ENCODE data around the gene PRSS16.

Gene PRSS16

GRCh38 chr6:27283279-27283678 is 35.8 kb downstream of the PRSS16 start:
- Histone ChIP-seq H3K4me2 (ENCODE audit: insufficient read depth, low read length, poor library complexity, severe bottlenecking) (no peak overlapping the region), H3K4me3 (ENCODE audit: low read length in 2 of 2) (no peak overlapping the region), H3K4me1 (ENCODE audit: control insufficient read depth in 2 of 2, insufficient read depth in 1 of 2, low read depth in 1 of 2, low read length in 2 of 2) (peaks cover 0 to under 1% of the 10 kb centered on the region in 2 donors), H3K14ac (ENCODE audit: low read length) (no peak overlapping the region), H3K27ac (replicated peaks; ENCODE audit: low read length) (no peak overlapping the region), H2BK120ac (ENCODE audit: low read depth, low read length) (no peak overlapping the region), H3K27me3 (ENCODE audit: control insufficient read depth in 3 of 3, insufficient read depth in 3 of 3, low read depth in 1 of 3, low read length in 3 of 3) (peaks cover 0 to 32% (median 22%) of the 10 kb centered on the region in 3 experiments), H2AK5ac (ENCODE audit: low read depth, low read length) (no peak overlapping the region), H3K9ac (ENCODE audit: low read depth, low read length, poor library complexity) (no peak overlapping the region), H3K23ac (ENCODE audit: low read depth, low read length, poor library complexity) (no peak overlapping the region), H3K79me1 (ENCODE audit: low read depth, low read length) (no peaks in the 10 kb centered on the region), H2BK5ac (ENCODE audit: low read length) (no peak overlapping the region), H3K4ac (ENCODE audit: low read length) (no peak overlapping the region), H2BK12ac (ENCODE audit: low read length) (no peak overlapping the region), H2AFZ (ENCODE audit: low read length) (no peak overlapping the region), H3K36me3 (replicated peaks in 1 of 2; ENCODE audit: control insufficient read depth in 2 of 2, insufficient read depth in 2 of 2, low read length in 2 of 2) (no peaks in the 10 kb centered on the region), H2BK15ac (ENCODE audit: low read length) (no peak overlapping the region), H4K91ac (ENCODE audit: low read depth, low read length, poor library complexity) (no peak overlapping the region), H3K9me3 (replicated peaks in 1 of 2; ENCODE audit: control insufficient read depth in 2 of 2, insufficient read depth in 1 of 2, low read depth in 1 of 2, low read length in 2 of 2) (peaks cover 0 to 5% of the 10 kb centered on the region in 2 donors), H3K18ac (ENCODE audit: low read length) (no peak overlapping the region), H4K8ac (ENCODE audit: low read depth, low read length) (no peak overlapping the region)
- DNase-seq (ENCODE audit: low spot score), result no peak
- WGBS, 2 donors (ENCODE audit: extremely low coverage in 2 of 2, insufficient read length in 2 of 2, insufficient replicate concordance in 1 of 2), result no CpG with 5 or more reads among the region's 16 CpGs

- Histone ChIP-seq H4K8ac (ENCODE audit: low read depth, low read length) (no peak overlapping the region), H3K9ac (ENCODE audit: low read depth, low read length, poor library complexity) (no peak overlapping the region), H3K9me3 (replicated peaks in 1 of 2; ENCODE audit: control insufficient read depth in 2 of 2, insufficient read depth in 1 of 2, low read depth in 1 of 2, low read length in 2 of 2) (peaks cover 2 to 5% of the 10 kb centered on the region in 2 donors), H3K23ac (ENCODE audit: low read depth, low read length, poor library complexity) (no peak overlapping the region), H3K4me2 (ENCODE audit: insufficient read depth, low read length, poor library complexity, severe bottlenecking) (no peak overlapping the region), H3K4ac (ENCODE audit: low read length) (no peak overlapping the region), H3K4me1 (ENCODE audit: control insufficient read depth in 2 of 2, insufficient read depth in 1 of 2, low read depth in 1 of 2, low read length in 2 of 2) (peaks cover 0 to 7% of the 10 kb centered on the region in 2 donors), H3K18ac (ENCODE audit: low read length) (no peak overlapping the region), H3K4me3 (ENCODE audit: low read length in 2 of 2) (no peak overlapping the region), H3K36me3 (replicated peaks in 1 of 2; ENCODE audit: control insufficient read depth in 2 of 2, insufficient read depth in 2 of 2, low read length in 2 of 2) (no peaks in the 10 kb centered on the region), H2BK120ac (ENCODE audit: low read depth, low read length) (no peak overlapping the region), H3K79me1 (ENCODE audit: low read depth, low read length) (no peaks in the 10 kb centered on the region), H3K14ac (ENCODE audit: low read length) (no peak overlapping the region), H2BK12ac (ENCODE audit: low read length) (no peak overlapping the region), H2BK15ac (ENCODE audit: low read length) (no peak overlapping the region), H2BK5ac (ENCODE audit: low read length) (no peak overlapping the region), H2AK5ac (ENCODE audit: low read depth, low read length) (no peak overlapping the region), H3K27ac (replicated peaks; ENCODE audit: low read length) (no peak overlapping the region), H3K27me3 (ENCODE audit: control insufficient read depth in 3 of 3, insufficient read depth in 3 of 3, low read depth in 1 of 3, low read length in 3 of 3) (peaks cover 3 to 51% (median 49%) of the 10 kb centered on the region in 3 experiments), H4K91ac (ENCODE audit: low read depth, low read length, poor library complexity) (no peak overlapping the region), H2AFZ (ENCODE audit: low read length) (no peak overlapping the region)
- no peak for DNase-seq (ENCODE audit: low spot score)
- no CpG with 5 or more reads among the region's 2 CpGs for WGBS, 2 donors (ENCODE audit: extremely low coverage in 2 of 2, insufficient read length in 2 of 2, insufficient replicate concordance in 1 of 2)
Observed at GRCh38 chr6:27286141-27286540, 38.6 kb downstream of the PRSS16 start.

GRCh38 chr6:27287751-27288135 is 40.2 kb downstream of the PRSS16 start:
- no peak overlapping the region for H2BK15ac ChIP-seq (ENCODE audit: low read length)
- no peak overlapping the region for H3K14ac ChIP-seq (ENCODE audit: low read length)
- H3K4me2 ChIP-seq (ENCODE audit: insufficient read depth, low read length, poor library complexity, severe bottlenecking), result peak overlapping the region; percentile 52
- H3K23ac ChIP-seq (ENCODE audit: low read depth, low read length, poor library complexity), result no peak overlapping the region
- no peaks in the 10 kb centered on the region for H3K79me1 ChIP-seq (ENCODE audit: low read depth, low read length)
- peak overlapping the region; percentile 18 for H2AFZ ChIP-seq (ENCODE audit: low read length)
- no peak overlapping the region for H3K9ac ChIP-seq (ENCODE audit: low read depth, low read length, poor library complexity)
- no peak overlapping the region for H2BK120ac ChIP-seq (ENCODE audit: low read depth, low read length)
- no peak overlapping the region for H3K18ac ChIP-seq (ENCODE audit: low read length)
- no peak for DNase-seq (ENCODE audit: low spot score)
- H3K9me3 ChIP-seq (replicated peaks in 1 of 2; ENCODE audit: control insufficient read depth in 2 of 2, insufficient read depth in 1 of 2, low read depth in 1 of 2, low read length in 2 of 2), result peaks cover 5 to 14% of the 10 kb centered on the region in 2 donors
- H3K27me3 ChIP-seq (ENCODE audit: control insufficient read depth in 3 of 3, insufficient read depth in 3 of 3, low read depth in 1 of 3, low read length in 3 of 3), result peaks cover 7 to 63% (median 59%) of the 10 kb centered on the region in 3 experiments
- H2BK5ac ChIP-seq (ENCODE audit: low read length), result no peak overlapping the region
- H4K8ac ChIP-seq (ENCODE audit: low read depth, low read length), result no peak overlapping the region
- no peak overlapping the region for H2AK5ac ChIP-seq (ENCODE audit: low read depth, low read length)
- H3K36me3 ChIP-seq (replicated peaks in 1 of 2; ENCODE audit: control insufficient read depth in 2 of 2, insufficient read depth in 2 of 2, low read length in 2 of 2), result no peaks in the 10 kb centered on the region
- H2BK12ac ChIP-seq (ENCODE audit: low read length), result no peak overlapping the region
- whole genome bisulfite sequencing, 2 donors (ENCODE audit: extremely low coverage in 2 of 2, insufficient read length in 2 of 2, insufficient replicate concordance in 1 of 2), result no CpG with 5 or more reads among the region's 8 CpGs
- H4K91ac ChIP-seq (ENCODE audit: low read depth, low read length, poor library complexity), result no peak overlapping the region
- no peak overlapping the region for H3K27ac ChIP-seq (replicated peaks; ENCODE audit: low read length)
- H3K4me1 ChIP-seq (ENCODE audit: control insufficient read depth in 2 of 2, insufficient read depth in 1 of 2, low read depth in 1 of 2, low read length in 2 of 2), result peaks cover 0 to 7% of the 10 kb centered on the region in 2 donors
- H3K4ac ChIP-seq (ENCODE audit: low read length), result no peak overlapping the region
- H3K4me3 ChIP-seq (ENCODE audit: low read length in 2 of 2), result no peak overlapping the region

GRCh38 chr6:27288136-27289044 is 40.9 kb downstream of the PRSS16 start:
- no peak for DNase-seq (ENCODE audit: low spot score)
- Histone ChIP-seq H3K14ac (ENCODE audit: low read length) (no peak overlapping the region), H3K27ac (replicated peaks; ENCODE audit: low read length) (no peak overlapping the region), H3K79me1 (ENCODE audit: low read depth, low read length) (no peaks in the 10 kb centered on the region), H3K4ac (ENCODE audit: low read length) (no peak overlapping the region), H3K36me3 (replicated peaks in 1 of 2; ENCODE audit: control insufficient read depth in 2 of 2, insufficient read depth in 2 of 2, low read length in 2 of 2) (no peaks in the 10 kb centered on the region), H3K9ac (ENCODE audit: low read depth, low read length, poor library complexity) (no peak overlapping the region), H3K18ac (ENCODE audit: low read length) (no peak overlapping the region), H3K4me3 (ENCODE audit: low read length in 2 of 2) (peak overlapping the region in 1 of 2 donors; percentile 3), H4K91ac (ENCODE audit: low read depth, low read length, poor library complexity) (no peak overlapping the region), H2BK15ac (ENCODE audit: low read length) (no peak overlapping the region), H2AK5ac (ENCODE audit: low read depth, low read length) (no peak overlapping the region), H3K23ac (ENCODE audit: low read depth, low read length, poor library complexity) (no peak overlapping the region), H3K27me3 (ENCODE audit: control insufficient read depth in 3 of 3, insufficient read depth in 3 of 3, low read depth in 1 of 3, low read length in 3 of 3) (peaks cover 7 to 66% (median 57%) of the 10 kb centered on the region in 3 experiments), H2BK12ac (ENCODE audit: low read length) (no peak overlapping the region), H3K9me3 (replicated peaks in 1 of 2; ENCODE audit: control insufficient read depth in 2 of 2, insufficient read depth in 1 of 2, low read depth in 1 of 2, low read length in 2 of 2) (peaks cover 2 to 17% of the 10 kb centered on the region in 2 donors), H4K8ac (ENCODE audit: low read depth, low read length) (no peak overlapping the region), H2BK120ac (ENCODE audit: low read depth, low read length) (no peak overlapping the region), H3K4me2 (ENCODE audit: insufficient read depth, low read length, poor library complexity, severe bottlenecking) (peak overlapping the region; percentile 52), H2AFZ (ENCODE audit: low read length) (peak overlapping the region; percentile 18), H3K4me1 (ENCODE audit: control insufficient read depth in 2 of 2, insufficient read depth in 1 of 2, low read depth in 1 of 2, low read length in 2 of 2) (peaks cover 0 to 7% of the 10 kb centered on the region in 2 donors), H2BK5ac (ENCODE audit: low read length) (no peak overlapping the region)
- WGBS, 2 donors (ENCODE audit: extremely low coverage in 2 of 2, insufficient read length in 2 of 2, insufficient replicate concordance in 1 of 2), result 100% methylated on average over 2 of the region's 33 CpGs; no CpG with 5 or more reads in 1 of the 2 donors

Data from neuronal stem cell (in vitro differentiated cells).